Cardiac muscle cell (in vitro differentiated cells and primary cell): Measurements from ENCODE around the gene NIPAL3. TPM values are rescaled to one million over a fixed set of nuclear protein-coding genes. Genes with fewer than 3 reads are reported as not detected.

Source experiments
- DNase-seq, 2 donors: peaks; one replicate each; pipeline versions ENCODE4 v3.0.0 to v3.0.0-alpha.2; 2010 to 2017; ENCODE audit warnings: low read depth in 1 of 2, low spot score in 1 of 2
- H3K27ac ChIP-seq: fragments of 200-600 bp; sonication (generic); 2 replicates; pipeline ENCODE4 v1.5.1; 2016
- H3K27me3 ChIP-seq: fragments of 200-600 bp; sonication (generic); 2 replicates; pipeline ENCODE4 v1.6.0; 2016; ENCODE audit warnings: control low read depth
- H3K36me3 ChIP-seq: fragments of 200-600 bp; sonication (generic); 2 replicates; pipeline ENCODE4 v1.5.1; 2016; ENCODE audit warnings: control low read depth
- H3K4me1 ChIP-seq: fragments of 200-600 bp; sonication (generic); 2 replicates; pipeline ENCODE4 v1.8.1; 2017; ENCODE audit warnings: low read depth, mild to moderate bottlenecking, mixed run types
- H3K4me3 ChIP-seq: fragments of 200-600 bp; sonication (generic); 2 replicates; pipeline ENCODE4 v1.5.1; 2016; ENCODE audit warnings: mild to moderate bottlenecking
- H3K9me3 ChIP-seq: fragments of 200-600 bp; sonication (generic); 2 replicates; pipeline ENCODE4 v1.5.1; 2017; ENCODE audit warnings: low read depth, mild to moderate bottlenecking, control low read depth
- polyA plus RNA-seq: library from polyadenylated mRNA; unstranded; fragments of >200 nt; fragmentation: Nextera tagmentation; extraction: Ambion mirVana; gene quantifications from 2 replicates; pipeline ENCODE4 v1.2.1, GENCODE V29; 2016
- total RNA-seq: library from RNA; depleted of rRNA; stranded (reverse); fragments of >200 nt; gene quantifications from 2 replicates; pipeline ENCODE4 v1.2.3, GENCODE V29; 2016
- TF ChIP-seq, protein P1 (sequence below): IDR thresholded peaks from 2 replicates; pipeline ENCODE4 v1.5.1; 2012; ENCODE audit warnings: low read depth, mild to moderate bottlenecking, low read length

NIPAL3 gene
- total and polyA plus RNA-seq, 2 experiments from 2014 or later, result 19.0 to 32.2 TPM

DNA sequence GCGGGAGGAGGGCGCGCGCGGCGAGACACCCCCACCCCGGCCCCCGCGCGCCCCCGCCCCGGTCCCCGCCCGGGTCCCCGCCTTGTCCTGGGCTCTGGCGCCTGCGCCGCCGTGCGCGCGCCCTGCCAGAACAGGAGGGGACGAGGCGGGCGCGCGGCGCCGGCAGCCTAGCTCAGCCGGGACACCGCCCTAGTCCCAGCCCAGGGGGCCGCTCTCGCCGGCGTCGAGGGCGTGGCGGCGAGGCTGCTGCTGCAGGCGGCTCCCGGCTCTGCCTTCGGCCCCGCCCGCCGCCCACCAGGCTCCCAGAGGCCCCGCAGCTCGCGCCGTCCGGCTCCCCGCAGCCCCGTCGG, 87.1 kb downstream of the NIPAL3 start, which contains the start of gene RCAN3:
RCAN3 (plus strand) TSS at position 128 of the 350 bp plus-strand sequence. CDS start 11,537 bp downstream, outside the sequence.
- Histone ChIP-seq H3K9me3 (no peaks in the 10 kb centered on the region), H3K4me1 (peaks cover 5% of the 10 kb centered on the region), H3K36me3 (no peaks in the 10 kb centered on the region), H3K27ac (no peak within 1 kb of the TSS), H3K4me3 (peak within 1 kb of the TSS; percentile 50), H3K27me3 (no peaks in the 10 kb centered on the region)
- DNase-seq, result peak; percentile 85 to 94
- TF ChIP-seq, protein P1, sequence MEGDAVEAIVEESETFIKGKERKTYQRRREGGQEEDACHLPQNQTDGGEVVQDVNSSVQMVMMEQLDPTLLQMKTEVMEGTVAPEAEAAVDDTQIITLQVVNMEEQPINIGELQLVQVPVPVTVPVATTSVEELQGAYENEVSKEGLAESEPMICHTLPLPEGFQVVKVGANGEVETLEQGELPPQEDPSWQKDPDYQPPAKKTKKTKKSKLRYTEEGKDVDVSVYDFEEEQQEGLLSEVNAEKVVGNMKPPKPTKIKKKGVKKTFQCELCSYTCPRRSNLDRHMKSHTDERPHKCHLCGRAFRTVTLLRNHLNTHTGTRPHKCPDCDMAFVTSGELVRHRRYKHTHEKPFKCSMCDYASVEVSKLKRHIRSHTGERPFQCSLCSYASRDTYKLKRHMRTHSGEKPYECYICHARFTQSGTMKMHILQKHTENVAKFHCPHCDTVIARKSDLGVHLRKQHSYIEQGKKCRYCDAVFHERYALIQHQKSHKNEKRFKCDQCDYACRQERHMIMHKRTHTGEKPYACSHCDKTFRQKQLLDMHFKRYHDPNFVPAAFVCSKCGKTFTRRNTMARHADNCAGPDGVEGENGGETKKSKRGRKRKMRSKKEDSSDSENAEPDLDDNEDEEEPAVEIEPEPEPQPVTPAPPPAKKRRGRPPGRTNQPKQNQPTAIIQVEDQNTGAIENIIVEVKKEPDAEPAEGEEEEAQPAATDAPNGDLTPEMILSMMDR, result no peak

DNA sequence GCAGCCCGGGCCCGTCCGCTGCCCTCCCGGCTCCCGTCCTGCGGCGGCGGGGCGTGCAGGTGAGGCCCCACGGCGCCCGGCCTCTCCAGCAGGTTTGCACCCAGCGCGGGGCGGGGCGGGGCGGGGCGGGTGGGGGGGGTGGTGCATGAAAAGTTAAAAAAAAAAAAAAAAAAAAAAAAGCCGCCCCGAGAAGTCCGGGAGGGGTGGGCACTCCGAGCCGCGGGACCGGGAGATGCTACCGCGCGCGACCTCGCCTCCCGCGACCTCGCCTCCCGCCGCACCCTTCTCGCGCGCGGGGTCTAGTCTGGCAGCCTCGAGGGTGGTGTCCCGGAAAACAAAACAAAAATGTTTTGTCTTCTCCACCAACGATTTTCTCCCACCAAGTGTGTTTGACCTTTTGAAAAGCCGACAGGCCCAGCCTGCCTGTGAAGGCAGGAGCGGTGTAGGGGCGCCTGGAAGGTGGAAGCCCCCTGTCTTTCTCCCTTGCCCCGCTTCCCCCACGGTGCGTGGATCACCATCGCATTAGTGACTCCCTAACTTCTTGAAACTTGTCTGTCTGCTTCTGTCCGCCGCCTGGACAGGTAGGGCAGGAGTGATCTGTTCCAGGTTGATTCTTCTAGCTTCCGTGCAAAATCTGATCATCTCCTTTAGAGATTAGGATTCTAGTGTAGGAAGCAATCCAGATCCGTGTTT, 87.6 kb downstream of the NIPAL3 start:
- Histone ChIP-seq H3K9me3 (no peaks in the 10 kb centered on the region), H3K27ac (no peak overlapping the region), H3K4me1 (peaks cover 5% of the 10 kb centered on the region), H3K36me3 (no peaks in the 10 kb centered on the region), H3K27me3 (no peaks in the 10 kb centered on the region), H3K4me3 (peak overlapping the region; percentile 50)
- DNase-seq, result peak in 1 of 2 donors; percentile 20
- TF ChIP-seq, protein P1, result no peak

DNA sequence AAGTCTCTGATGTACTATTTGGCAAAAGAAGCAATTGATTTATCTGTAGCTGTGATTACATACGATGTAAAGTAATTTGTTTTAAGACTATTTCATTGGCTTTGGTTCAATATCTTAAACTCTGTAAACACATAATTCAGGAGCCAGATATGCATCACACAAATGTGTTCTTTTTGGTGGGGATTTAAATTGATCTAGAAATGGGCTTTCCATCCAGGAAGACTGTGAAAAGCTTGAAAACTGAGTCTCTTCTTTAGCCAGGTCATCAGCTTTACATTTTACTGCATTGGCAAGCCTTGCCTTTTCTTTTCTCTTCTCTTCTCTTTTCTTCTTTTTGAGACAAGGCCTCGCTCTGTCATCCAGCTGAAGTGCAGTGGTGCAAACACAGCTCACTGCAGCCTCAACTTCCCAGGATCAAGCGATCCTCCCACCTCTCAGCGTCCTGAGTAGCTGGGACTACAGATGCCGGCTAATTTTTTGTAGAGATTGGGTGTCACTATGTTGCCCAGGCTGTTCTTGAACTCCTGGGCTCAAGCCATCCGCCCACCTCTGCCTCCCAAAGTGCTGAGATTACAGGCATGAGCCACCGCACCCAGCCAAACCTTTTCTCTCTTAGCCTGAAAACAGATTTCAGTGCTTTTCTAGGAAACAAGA, 88.4 kb downstream of the NIPAL3 start:
- no peaks in the 10 kb centered on the region for H3K27me3 ChIP-seq
- peak overlapping the region; percentile 50 for H3K4me3 ChIP-seq
- no peak overlapping the region for H3K27ac ChIP-seq

DNA sequence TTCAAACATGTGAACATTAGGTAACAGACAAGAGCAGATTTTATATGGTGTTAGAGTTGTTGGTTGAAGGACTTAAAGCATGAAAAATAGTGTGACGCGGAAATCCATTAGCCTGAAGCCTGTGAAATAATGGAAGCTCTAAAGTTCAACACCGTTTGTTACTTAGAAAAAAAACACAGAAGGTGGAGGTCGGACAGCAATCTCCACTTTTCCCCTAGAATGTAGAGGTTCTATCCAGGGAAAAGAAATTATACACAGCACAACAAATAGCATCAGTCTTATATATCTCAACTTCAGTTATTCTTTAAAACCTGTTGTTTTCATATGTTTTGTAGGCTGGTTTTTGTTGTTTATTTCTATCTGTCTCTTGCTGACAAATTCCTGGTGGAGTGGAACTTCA, 89.0 kb downstream of the NIPAL3 start:
- TF ChIP-seq, protein P1, result no peak
- Histone ChIP-seq H3K27ac (no peak overlapping the region), H3K27me3 (no peaks in the 10 kb centered on the region), H3K9me3 (no peaks in the 10 kb centered on the region), H3K4me1 (peaks cover 5% of the 10 kb centered on the region), H3K36me3 (no peaks in the 10 kb centered on the region), H3K4me3 (no peak overlapping the region)
- no peak for DNase-seq

More for the DNA sequence above, 88.4 kb downstream of the NIPAL3 start:
- H3K4me1 ChIP-seq, result peaks cover 5% of the 10 kb centered on the region
- H3K36me3 ChIP-seq, result no peaks in the 10 kb centered on the region
- no peak for DNase-seq
- H3K9me3 ChIP-seq, result no peaks in the 10 kb centered on the region
- TF ChIP-seq, protein P1, result no peak

DNA sequence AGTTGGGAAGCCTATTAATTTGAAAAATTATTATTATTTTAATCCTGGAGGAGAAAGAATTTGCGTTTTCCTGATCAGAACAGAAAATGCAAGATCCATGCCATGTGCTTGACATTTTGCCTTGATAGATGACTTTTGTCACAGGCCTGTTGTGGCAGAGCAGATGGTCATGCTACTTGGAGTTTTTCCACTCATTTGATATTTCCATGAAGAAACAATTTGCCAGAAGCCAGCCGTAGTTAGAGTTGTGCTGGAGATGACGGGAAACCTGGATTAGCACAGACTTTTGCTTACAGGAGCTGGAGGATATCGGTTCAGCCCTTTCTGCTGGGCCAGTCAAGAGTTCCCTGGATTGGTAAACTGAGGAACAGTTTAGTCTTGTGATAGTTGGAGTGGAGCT, 90.2 kb downstream of the NIPAL3 start:
- Histone ChIP-seq H3K27me3 (no peaks in the 10 kb centered on the region), H3K9me3 (no peaks in the 10 kb centered on the region), H3K27ac (no peak overlapping the region), H3K4me3 (no peak overlapping the region), H3K36me3 (no peaks in the 10 kb centered on the region), H3K4me1 (peaks cover 5% of the 10 kb centered on the region)
- DNase-seq, result no peak
- TF ChIP-seq, protein P1, result no peak
